Neural cell (in vitro differentiated cells): Measurements from ENCODE around the gene ATP6V1F. TPM values are rescaled to one million over a fixed set of nuclear protein-coding genes. Genes with fewer than 3 reads are reported as not detected.

Experiments
- H2AFZ ChIP-seq: fragments of 200-600, 300-800 bp; sonication (generic), shearing (Covaris generic); 2 replicates; pipeline ENCODE4 v1.6.0; 2014; ENCODE audit warnings: low read depth, mild to moderate bottlenecking, antibody characterized with exemption, low read length, moderate library complexity
- H3F3A ChIP-seq: fragments of 200-600 bp; shearing (Covaris generic); 2 replicates; pipeline ENCODE4 v1.6.1; 2016; ENCODE audit warnings: mild to moderate bottlenecking, moderate library complexity, mixed read lengths, antibody characterized with exemption, low read length; ENCODE audit not compliant: insufficient read depth, poor library complexity, severe bottlenecking
- H3K27ac ChIP-seq: fragments of 200-600, 300-800 bp; sonication (generic), shearing (Covaris generic); 2 replicates; pipeline ENCODE4 v1.5.1; 2014; ENCODE audit warnings: mild to moderate bottlenecking, low read length, moderate library complexity
- H3K27me3 ChIP-seq: fragments of 300-800, 200-600 bp; sonication (generic), shearing (Covaris generic); 2 replicates; pipeline ENCODE4 v1.6.0; 2014; ENCODE audit warnings: mild to moderate bottlenecking, low read depth, low read length, moderate library complexity; ENCODE audit not compliant: insufficient read depth
- H3K36me3 ChIP-seq: fragments of 300-800, 200-600 bp; sonication (generic), shearing (Covaris generic); 2 replicates; pipeline ENCODE4 v1.5.1; 2014; ENCODE audit warnings: mild to moderate bottlenecking, antibody characterized with exemption, low read length, moderate library complexity; ENCODE audit not compliant: insufficient read depth
- H3K4me2 ChIP-seq: fragments of 300-800, 200-600 bp; sonication (generic), shearing (Covaris generic); 2 replicates; pipeline ENCODE4 v1.6.0; 2014; ENCODE audit warnings: mild to moderate bottlenecking, low read length
- H3K4me3 ChIP-seq: fragments of 300-800, 200-600 bp; sonication (generic), shearing (Covaris generic); 2 replicates; pipeline ENCODE4 v1.5.1; 2014; ENCODE audit warnings: mild to moderate bottlenecking, low read length, moderate library complexity
- H3K79me2 ChIP-seq: fragments of 200-600 bp; shearing (Covaris generic); replicated peaks from 2 replicates; pipeline ENCODE4 v1.6.0; 2014; ENCODE audit warnings: mild to moderate bottlenecking, low read length, moderate library complexity; ENCODE audit not compliant: insufficient read depth
- H3K9ac ChIP-seq: fragments of 300-800, 200-600 bp; sonication (generic), shearing (Covaris generic); 2 replicates; pipeline ENCODE4 v1.6.1; 2016; ENCODE audit warnings: mild to moderate bottlenecking, low read length, mixed read lengths
- H3K9me2 ChIP-seq: fragments of 200-600 bp; shearing (Covaris generic); 2 replicates; pipeline ENCODE4 v1.6.1; 2016; ENCODE audit warnings: mild to moderate bottlenecking, low read length, mixed read lengths; ENCODE audit not compliant: insufficient read depth
- H3K9me3 ChIP-seq: fragments of 200-600, 300-800 bp; sonication (generic), shearing (Covaris generic); 2 replicates; pipeline ENCODE4 v1.6.1; 2016; ENCODE audit warnings: mild to moderate bottlenecking, mixed run types, low read length, moderate library complexity, mixed read lengths
- H4K20me1 ChIP-seq: fragments of 200-600 bp; shearing (Covaris generic); 2 replicates; pipeline ENCODE4 v1.6.1; 2016; ENCODE audit warnings: mild to moderate bottlenecking, mixed run types; ENCODE audit not compliant: insufficient read depth
- CTCF ChIP-seq: fragments of 450-650 bp; IDR thresholded peaks from 2 replicates; pipeline ENCODE4 v1.5.1; 2014; ENCODE audit warnings: antibody characterized with exemption, mild to moderate bottlenecking, moderate library complexity; ENCODE audit not compliant: poor library complexity, severe bottlenecking
- EP300 ChIP-seq: fragments of 450-650 bp; conservative IDR thresholded peaks from 2 replicates; pipeline ENCODE4 v1.6.1; 2014; ENCODE audit warnings: antibody characterized with exemption, mild to moderate bottlenecking, moderate library complexity; ENCODE audit not compliant: poor library complexity, severe bottlenecking
- EZH2 ChIP-seq: fragments of 200-600, 300-800 bp; shearing (Covaris generic), sonication (generic); IDR thresholded peaks from 2 replicates; pipeline ENCODE4 v1.6.1; 2014; ENCODE audit warnings: antibody characterized with exemption, low read length, borderline replicate concordance, mild to moderate bottlenecking; ENCODE audit not compliant: insufficient read depth, poor library complexity, severe bottlenecking
- MXI1 ChIP-seq: fragments of 450-650 bp; conservative IDR thresholded peaks from 2 replicates; pipeline ENCODE4 v1.6.1; 2014; ENCODE audit warnings: antibody characterized with exemption, mild to moderate bottlenecking; ENCODE audit not compliant: poor library complexity, severe bottlenecking
- POLR2AphosphoS5 ChIP-seq: IDR thresholded peaks from 2 replicates; pipeline ENCODE4 v1.6.1; 2012
- RAD21 ChIP-seq: fragments of 450-650 bp; conservative IDR thresholded peaks from 2 replicates; pipeline ENCODE4 v1.6.1; 2014; ENCODE audit warnings: antibody characterized with exemption, mild to moderate bottlenecking, moderate library complexity
- REST ChIP-seq: IDR thresholded peaks from 2 replicates; pipeline ENCODE4 v1.6.1; 2012; ENCODE audit warnings: borderline replicate concordance
- SMC3 ChIP-seq: fragments of 450-650 bp; conservative IDR thresholded peaks from 2 replicates; pipeline ENCODE4 v1.6.1; 2014; ENCODE audit warnings: antibody characterized with exemption, mild to moderate bottlenecking, moderate library complexity; ENCODE audit not compliant: poor library complexity
- TAF1 ChIP-seq: IDR thresholded peaks from 2 replicates; pipeline ENCODE4 v1.6.1; 2012; ENCODE audit warnings: low read depth
- polyA plus RNA-seq: library from polyadenylated mRNA; depleted of rRNA; stranded (reverse); fragments of >200 nt; gene quantifications from 2 replicates; pipeline ENCODE4 v1.2.3, GENCODE V29; 2014

Gene ATP6V1F
- polyA plus RNA-seq, 1 donor from 2014 or later, result 246 TPM

GRCh38 chr7:128852537-128853254 lies 10.0 kb upstream of the ATP6V1F start:
- no peak overlapping the region for H3K27ac ChIP-seq
- no peaks in the 10 kb centered on the region for H4K20me1 ChIP-seq

GRCh38 chr7:128853799-128854198 lies 8.9 kb upstream of the ATP6V1F start:
- Histone ChIP-seq H3K9me3 (no peaks in the 10 kb centered on the region), H3K27ac (no peak overlapping the region), H3K27me3 (no peaks in the 10 kb centered on the region), H3K9me2 (no peaks in the 10 kb centered on the region), H3K4me3 (no peak overlapping the region), H3K36me3 (no peaks in the 10 kb centered on the region), H3F3A (no peaks in the 10 kb centered on the region), H3K4me2 (no peak overlapping the region), H3K9ac (no peak overlapping the region), H2AFZ (no peak overlapping the region), H4K20me1 (no peaks in the 10 kb centered on the region), H3K79me2 (no peaks in the 10 kb centered on the region)
- TF ChIP-seq RAD21 (no peak), EP300 (no peak), MXI1 (no peak), SMC3 (no peak), EZH2 (no peak), TAF1 (no peak), CTCF (no peak), POLR2AphosphoS5 (no peak)

More at GRCh38 chr7:128852537-128853254, 10.0 kb upstream of the ATP6V1F start:
- TF ChIP-seq EP300 (no peak), SMC3 (no peak), MXI1 (no peak), POLR2AphosphoS5 (no peak), EZH2 (no peak), TAF1 (no peak), CTCF (no peak), RAD21 (no peak), REST (no peak)
- H3K9ac ChIP-seq, result no peak overlapping the region
- no peak overlapping the region for H3K4me2 ChIP-seq
- H3K36me3 ChIP-seq, result no peaks in the 10 kb centered on the region
- no peak overlapping the region for H3K4me3 ChIP-seq
- no peaks in the 10 kb centered on the region for H3K9me3 ChIP-seq
- H2AFZ ChIP-seq, result no peak overlapping the region
- no peaks in the 10 kb centered on the region for H3F3A ChIP-seq
- no peaks in the 10 kb centered on the region for H3K27me3 ChIP-seq
- no peaks in the 10 kb centered on the region for H3K79me2 ChIP-seq
- no peaks in the 10 kb centered on the region for H3K9me2 ChIP-seq
